Tibial nerve (tissue), 3 donors: ENCODE data around the gene PLA2G2E.

Source experiments
- POLR2A ChIP-seq, 2 donors: fragments of 450-650 bp; IDR thresholded peaks; one replicate each; pipeline ENCODE4 v1.6.1; 2017; ENCODE audit warnings: antibody characterized with exemption in 2 of 2, mild to moderate bottlenecking in 2 of 2, moderate library complexity in 2 of 2
- TF ChIP-seq, protein P1 (sequence below), 5 experiments: fragments of 200-600 bp in 3 of 5; fragments of 450-650 bp in 2 of 5; sonication (generic) in 3 of 5; IDR thresholded peaks; one replicate each; pipeline ENCODE4 v1.5.1; 2016 to 2019; ENCODE audit warnings: antibody characterized with exemption in 5 of 5, mild to moderate bottlenecking in 3 of 5, moderate library complexity in 2 of 5

DNA sequence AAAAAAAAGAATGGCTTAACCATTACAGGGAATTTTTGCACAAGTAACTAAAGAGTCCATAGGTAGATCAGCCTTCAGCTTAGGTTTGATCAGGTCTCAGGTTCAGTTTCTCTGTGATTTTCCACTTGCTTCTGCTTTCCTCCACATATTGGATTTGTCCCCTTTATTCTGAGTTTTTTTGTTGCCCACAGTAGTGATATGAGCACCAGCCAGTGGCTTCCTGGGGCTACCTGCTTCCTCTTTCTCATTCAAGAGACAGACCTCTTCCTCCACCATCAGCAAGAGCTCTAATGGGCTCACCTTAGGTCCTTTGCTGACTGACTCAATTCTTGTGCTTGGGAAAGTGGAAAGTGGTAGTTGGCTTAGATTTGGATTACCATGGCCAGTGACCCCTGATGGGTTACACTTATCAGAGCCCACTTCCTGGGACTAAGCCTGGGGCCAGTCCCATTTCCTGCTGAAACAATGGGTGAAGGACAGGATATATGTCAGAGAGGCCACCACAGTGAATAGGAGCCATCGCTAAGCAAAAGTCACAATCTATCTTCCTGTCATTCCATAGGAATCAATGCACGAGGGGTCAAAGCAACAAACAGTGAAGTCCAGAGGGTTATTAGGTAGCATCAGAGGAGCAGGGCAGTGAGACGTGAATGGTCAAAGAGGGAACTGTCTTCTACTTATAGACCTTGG is 12.8 kb upstream of the PLA2G2E start:
- TF ChIP-seq, protein P1, sequence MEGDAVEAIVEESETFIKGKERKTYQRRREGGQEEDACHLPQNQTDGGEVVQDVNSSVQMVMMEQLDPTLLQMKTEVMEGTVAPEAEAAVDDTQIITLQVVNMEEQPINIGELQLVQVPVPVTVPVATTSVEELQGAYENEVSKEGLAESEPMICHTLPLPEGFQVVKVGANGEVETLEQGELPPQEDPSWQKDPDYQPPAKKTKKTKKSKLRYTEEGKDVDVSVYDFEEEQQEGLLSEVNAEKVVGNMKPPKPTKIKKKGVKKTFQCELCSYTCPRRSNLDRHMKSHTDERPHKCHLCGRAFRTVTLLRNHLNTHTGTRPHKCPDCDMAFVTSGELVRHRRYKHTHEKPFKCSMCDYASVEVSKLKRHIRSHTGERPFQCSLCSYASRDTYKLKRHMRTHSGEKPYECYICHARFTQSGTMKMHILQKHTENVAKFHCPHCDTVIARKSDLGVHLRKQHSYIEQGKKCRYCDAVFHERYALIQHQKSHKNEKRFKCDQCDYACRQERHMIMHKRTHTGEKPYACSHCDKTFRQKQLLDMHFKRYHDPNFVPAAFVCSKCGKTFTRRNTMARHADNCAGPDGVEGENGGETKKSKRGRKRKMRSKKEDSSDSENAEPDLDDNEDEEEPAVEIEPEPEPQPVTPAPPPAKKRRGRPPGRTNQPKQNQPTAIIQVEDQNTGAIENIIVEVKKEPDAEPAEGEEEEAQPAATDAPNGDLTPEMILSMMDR (IDR thresholded peaks at IDR 0.05) = no peak
- TF ChIP-seq POLR2A (IDR thresholded peaks at IDR 0.05) = no peak
